Glutamatergic neuron (in vitro differentiated cells): ENCODE results near the gene CYP51A1. TPM values are rescaled to one million over a fixed set of nuclear protein-coding genes. Genes with fewer than 3 reads are reported as not detected.

ENCODE experiments used
- DNase-seq: peaks from one replicate; pipeline ENCODE4 v3.0.0; 2022
- H3K27ac Mint-ChIP-seq: one replicate; pipeline ENCODE4 v1.8.0; 2020; ENCODE audit warnings: mild to moderate bottlenecking, mixed read lengths, inconsistent platforms; ENCODE audit not compliant: unreplicated experiment
- H3K27me3 Mint-ChIP-seq: one replicate; pipeline ENCODE4 v1.8.0; 2020; ENCODE audit warnings: mild to moderate bottlenecking, moderate library complexity, mixed read lengths, inconsistent platforms; ENCODE audit not compliant: unreplicated experiment
- H3K36me3 Mint-ChIP-seq: one replicate; pipeline ENCODE4 v1.8.0; 2020; ENCODE audit warnings: mild to moderate bottlenecking, mixed read lengths, inconsistent platforms; ENCODE audit not compliant: unreplicated experiment
- H3K4me1 Mint-ChIP-seq: one replicate; pipeline ENCODE4 v1.8.0; 2020; ENCODE audit warnings: mild to moderate bottlenecking, low read depth, mixed read lengths, inconsistent platforms; ENCODE audit not compliant: unreplicated experiment
- H3K4me3 Mint-ChIP-seq: one replicate; pipeline ENCODE4 v1.8.0; 2020; ENCODE audit warnings: mild to moderate bottlenecking, mixed read lengths, inconsistent platforms; ENCODE audit not compliant: unreplicated experiment
- H3K9me3 Mint-ChIP-seq: one replicate; pipeline ENCODE4 v1.8.0; 2020; ENCODE audit warnings: mild to moderate bottlenecking, moderate library complexity, mixed read lengths, inconsistent platforms; ENCODE audit not compliant: unreplicated experiment
- total RNA-seq: library from RNA; stranded (reverse); fragmentation: NEBNext Ultra II Directional; extraction: Animal tissue kit (Norgen Biotek cat#: 25700); gene quantifications from one replicate; pipeline ENCODE4 v1.2.1, GENCODE V29; 2021; ENCODE audit not compliant: unreplicated experiment
- TF ChIP-seq, protein P1 (sequence below): fragments of 200-600 bp; sonication (generic); IDR thresholded peaks from one replicate; pipeline ENCODE4 v1.5.0; 2021; ENCODE audit not compliant: partially characterized antibody, unreplicated experiment

Gene CYP51A1
- total RNA-seq, 1 donor from 2014 or later = 207 TPM

DNA sequence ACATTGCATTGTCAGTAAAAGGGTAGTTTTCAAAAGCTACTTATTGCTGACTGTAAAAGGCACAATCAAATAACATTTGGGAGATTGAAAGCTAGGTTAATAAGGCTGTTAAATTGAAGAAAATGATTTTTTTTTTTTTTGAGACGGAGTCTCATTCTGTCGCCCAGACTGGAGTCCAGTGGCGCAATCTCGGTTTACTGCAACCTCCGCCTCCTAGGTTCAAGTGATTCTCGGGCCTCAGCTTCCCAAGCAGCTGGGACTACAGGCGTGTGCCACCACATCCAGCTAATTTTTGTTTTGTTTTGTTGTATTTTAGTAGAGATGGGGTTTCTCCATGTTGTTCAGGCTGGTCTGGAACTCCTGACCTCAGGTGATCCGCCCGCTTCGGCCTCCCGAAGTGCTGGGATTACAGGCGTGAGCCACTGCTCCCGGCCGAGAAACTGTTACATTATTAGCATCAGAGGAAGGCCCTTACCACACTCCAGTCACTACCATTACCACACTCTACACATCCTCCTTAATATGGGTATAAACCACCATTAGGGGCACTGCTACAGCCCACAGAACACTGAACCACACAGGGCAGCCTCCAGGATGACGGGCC lies 1.0 kb downstream of the CYP51A1 start:
- Mint-ChIP-seq H3K27me3 (peaks cover 16% of the 10 kb centered on the region), H3K9me3 (peaks cover 18% of the 10 kb centered on the region), H3K4me3 (peak overlapping the region; percentile 97), H3K36me3 (no peaks in the 10 kb centered on the region), H3K4me1 (peaks cover 23% of the 10 kb centered on the region), H3K27ac (peak overlapping the region; percentile 100)
- no peak for DNase-seq
- TF ChIP-seq, protein P1, sequence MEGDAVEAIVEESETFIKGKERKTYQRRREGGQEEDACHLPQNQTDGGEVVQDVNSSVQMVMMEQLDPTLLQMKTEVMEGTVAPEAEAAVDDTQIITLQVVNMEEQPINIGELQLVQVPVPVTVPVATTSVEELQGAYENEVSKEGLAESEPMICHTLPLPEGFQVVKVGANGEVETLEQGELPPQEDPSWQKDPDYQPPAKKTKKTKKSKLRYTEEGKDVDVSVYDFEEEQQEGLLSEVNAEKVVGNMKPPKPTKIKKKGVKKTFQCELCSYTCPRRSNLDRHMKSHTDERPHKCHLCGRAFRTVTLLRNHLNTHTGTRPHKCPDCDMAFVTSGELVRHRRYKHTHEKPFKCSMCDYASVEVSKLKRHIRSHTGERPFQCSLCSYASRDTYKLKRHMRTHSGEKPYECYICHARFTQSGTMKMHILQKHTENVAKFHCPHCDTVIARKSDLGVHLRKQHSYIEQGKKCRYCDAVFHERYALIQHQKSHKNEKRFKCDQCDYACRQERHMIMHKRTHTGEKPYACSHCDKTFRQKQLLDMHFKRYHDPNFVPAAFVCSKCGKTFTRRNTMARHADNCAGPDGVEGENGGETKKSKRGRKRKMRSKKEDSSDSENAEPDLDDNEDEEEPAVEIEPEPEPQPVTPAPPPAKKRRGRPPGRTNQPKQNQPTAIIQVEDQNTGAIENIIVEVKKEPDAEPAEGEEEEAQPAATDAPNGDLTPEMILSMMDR = no peak

DNA sequence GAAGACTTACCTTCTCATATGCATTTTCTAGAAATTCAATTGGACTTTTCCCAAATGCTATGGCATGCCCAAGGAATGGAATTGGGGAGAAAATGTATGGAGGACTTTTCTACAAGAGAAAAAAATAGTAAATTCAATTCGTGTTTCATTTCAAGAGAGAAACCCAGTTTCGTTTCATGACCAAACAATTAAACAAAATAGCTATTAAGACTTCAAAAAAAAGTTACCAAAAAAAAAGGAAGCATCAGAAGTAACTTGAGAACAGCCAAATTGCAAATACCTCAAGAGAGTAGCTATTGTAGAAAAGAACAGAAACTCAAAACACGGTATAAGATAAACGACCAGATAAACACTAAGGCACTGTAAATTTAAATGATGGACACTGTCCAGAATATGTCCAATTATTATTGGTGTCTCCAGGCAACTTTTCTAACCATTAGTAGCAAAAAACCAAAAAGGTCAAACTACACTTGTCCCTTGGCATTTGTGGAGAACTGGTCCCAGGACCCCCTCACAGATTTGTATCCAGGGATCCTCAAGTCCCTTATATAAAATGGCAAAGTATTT lies 2.4 kb downstream of the CYP51A1 start:
- DNase-seq = no peak
- Mint-ChIP-seq H3K9me3 (peaks cover 18% of the 10 kb centered on the region), H3K27ac (no peak overlapping the region), H3K27me3 (peaks cover 16% of the 10 kb centered on the region), H3K4me3 (peak overlapping the region; percentile 84), H3K36me3 (no peaks in the 10 kb centered on the region), H3K4me1 (peaks cover 23% of the 10 kb centered on the region)
- TF ChIP-seq, protein P1 = no peak

DNA sequence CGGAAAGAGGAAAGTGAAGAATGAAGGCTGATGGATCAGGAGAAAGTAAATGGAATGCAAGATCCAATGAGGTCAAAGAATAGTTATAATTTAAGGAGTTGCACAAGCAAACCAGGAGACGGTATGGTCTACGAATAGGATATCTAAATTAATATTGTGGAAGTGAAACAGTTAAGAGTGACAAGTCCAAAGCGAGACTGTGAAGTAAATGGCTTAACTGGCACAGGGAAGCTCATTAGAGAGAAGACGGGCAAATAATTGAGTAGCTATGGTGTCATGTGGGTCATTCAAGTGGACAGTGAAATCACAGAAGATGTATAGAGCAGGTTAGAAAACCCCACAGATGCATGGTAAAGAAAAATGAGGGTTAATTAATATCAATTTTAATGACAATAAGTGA lies 3.2 kb downstream of the CYP51A1 start:
- Mint-ChIP-seq H3K9me3 (peaks cover 18% of the 10 kb centered on the region), H3K4me1 (peaks cover 23% of the 10 kb centered on the region), H3K27me3 (peaks cover 16% of the 10 kb centered on the region), H3K36me3 (no peaks in the 10 kb centered on the region), H3K4me3 (peak overlapping the region; percentile 84), H3K27ac (no peak overlapping the region)
- no peak for DNase-seq
- TF ChIP-seq, protein P1 = no peak

DNA sequence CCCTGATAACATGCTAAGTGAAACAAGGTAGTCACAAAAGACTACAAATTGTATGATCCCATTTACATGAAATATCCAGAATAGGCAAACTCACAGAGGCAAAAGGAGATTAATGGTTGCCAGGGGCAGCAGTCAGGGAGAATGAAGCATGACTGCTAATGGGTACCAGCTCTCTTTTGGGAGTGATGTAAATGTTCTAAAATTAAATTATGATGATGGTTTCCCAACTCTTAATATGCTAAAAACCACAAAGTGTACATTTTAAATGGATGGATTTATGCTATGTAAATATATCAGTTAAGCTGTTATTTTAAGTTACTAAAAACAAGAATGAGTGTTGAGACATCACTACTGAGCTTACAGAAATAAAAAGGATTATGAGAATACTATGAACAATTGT lies 12.6 kb downstream of the CYP51A1 start:
- no peaks in the 10 kb centered on the region for H3K27me3 Mint-ChIP-seq
- H3K27ac Mint-ChIP-seq = no peak overlapping the region
- no peak for DNase-seq
- peaks cover 16% of the 10 kb centered on the region for H3K36me3 Mint-ChIP-seq
- TF ChIP-seq, protein P1 = no peak
- H3K9me3 Mint-ChIP-seq = no peaks in the 10 kb centered on the region
- H3K4me3 Mint-ChIP-seq = no peak overlapping the region
- peaks cover 3% of the 10 kb centered on the region for H3K4me1 Mint-ChIP-seq

DNA sequence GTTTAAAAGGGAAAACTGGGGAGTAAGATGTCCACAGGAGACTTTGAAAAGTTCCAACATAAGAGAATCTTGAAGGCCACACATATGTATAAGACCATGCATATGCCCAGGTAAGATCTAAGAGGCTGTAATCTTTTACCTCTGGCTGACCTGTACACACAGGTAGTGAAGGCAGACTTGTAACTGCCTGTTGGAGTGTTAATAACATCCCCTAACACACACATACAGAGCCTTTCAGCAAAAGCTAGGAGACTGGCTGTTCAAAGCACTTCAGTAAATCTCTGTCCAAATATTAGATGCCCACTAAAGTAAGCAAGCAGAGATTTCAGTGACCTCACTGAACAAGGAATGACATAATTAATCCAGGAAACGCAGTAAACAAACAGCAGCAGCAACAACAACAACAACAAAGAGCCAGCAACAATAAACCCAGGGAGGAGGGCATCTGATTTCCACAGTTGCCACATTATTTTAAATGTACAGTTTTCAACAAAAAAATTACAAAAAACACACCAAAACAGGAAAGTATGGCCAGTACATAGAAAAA lies 15.0 kb downstream of the CYP51A1 start:
- H3K9me3 Mint-ChIP-seq = peaks cover 2% of the 10 kb centered on the region
- peaks cover 10% of the 10 kb centered on the region for H3K4me1 Mint-ChIP-seq
- peaks cover 1% of the 10 kb centered on the region for H3K27me3 Mint-ChIP-seq
- H3K4me3 Mint-ChIP-seq = no peak overlapping the region
- H3K27ac Mint-ChIP-seq = no peak overlapping the region
- TF ChIP-seq, protein P1 = no peak
- H3K36me3 Mint-ChIP-seq = peaks cover 31% of the 10 kb centered on the region
- no peak for DNase-seq
